Transverse colon (tissue), 4 donors: ENCODE measurements around the gene PAK4. TPM values are rescaled to one million over a fixed set of nuclear protein-coding genes. Genes with fewer than 3 reads are reported as not detected.
"Not testable (repeated sequence)": the region's sequence is repeated elsewhere in the genome, so short reads cannot be mapped to it uniquely, and the experiment has no call there.

Experiments used
- DNase-seq: peaks from one replicate; pipeline ENCODE4 v3.0.0-alpha.2; 2019
- H3K27ac ChIP-seq, 4 donors: fragments of 200-600 bp; sonication (generic); 2 replicates each; pipeline ENCODE4 v1.5.1; 2016 to 2018; ENCODE audit warnings: inconsistent platforms in 4 of 4
- H3K27me3 ChIP-seq: fragments of 200-600 bp; sonication (generic); 2 replicates; pipeline ENCODE4 v1.5.1; 2017; ENCODE audit warnings: inconsistent platforms
- H3K36me3 ChIP-seq, 4 donors: fragments of 200-600 bp; sonication (generic); 2 replicates each; pipeline ENCODE4 v1.5.1; 2017 to 2019; ENCODE audit warnings: inconsistent platforms in 4 of 4
- H3K4me1 ChIP-seq, 4 donors: fragments of 200-600 bp; sonication (generic); 2 replicates each; pipeline ENCODE4 v1.5.1; 2017 to 2020; ENCODE audit warnings: inconsistent platforms in 4 of 4
- H3K4me3 ChIP-seq, 4 donors: fragments of 200-600 bp; sonication (generic); 1 replicate in 1 of 4; 2 replicates in 3 of 4; pipeline versions ENCODE4 v1.5.1 to v1.6.1; 2017 to 2019; ENCODE audit warnings: inconsistent platforms in 4 of 4
- H3K9me3 ChIP-seq, 2 donors: fragments of 200-600 bp; sonication (generic); 2 replicates each; pipeline ENCODE4 v1.5.1; 2017 to 2019; ENCODE audit warnings: inconsistent platforms in 2 of 2
- EP300 ChIP-seq: sonication (generic); formaldehyde crosslinking; IDR thresholded peaks from one replicate; pipeline ENCODE4 v1.6.1; 2017; ENCODE audit warnings: antibody characterized with exemption, low read depth
- POLR2A ChIP-seq: fragments of 450-650 bp; IDR thresholded peaks from one replicate; pipeline ENCODE4 v1.6.1; 2016; ENCODE audit warnings: antibody characterized with exemption, mild to moderate bottlenecking, moderate library complexity
- POLR2AphosphoS5 ChIP-seq, 3 donors: sonication (generic); formaldehyde crosslinking; IDR thresholded peaks; one replicate each; pipeline ENCODE4 v1.6.1; 2016; ENCODE audit warnings: antibody characterized with exemption in 3 of 3
- WGBS, 2 donors: methylation state at CpG; one replicate each; pipeline ENCODE4 v1.1.5; 2018; ENCODE audit warnings: low coverage in 1 of 2; 5-methylcytosine and 5-hydroxymethylcytosine counted together
- in situ Hi-C, 4 donors: fragments of 200-750 bp; cut with MboI; loops; one replicate each; pipeline versions ENCODE4 v1.15.0 to v1.15.1; 2017; ENCODE audit warnings: low sequenced_read_pairs in 3 of 4, low pct_ligation_motif_present in 1 of 4, low pct_unique_long_range_greater_than_20kb in 1 of 4
- intact Hi-C: fragments of 100-400 bp; cut with DNase I; formaldehyde crosslinking; loops from one replicate; pipeline ENCODE4 v1.15.1; 2023; ENCODE audit warnings: low total_unique reads
- total RNA-seq, 4 donors: library from RNA; depleted of rRNA; stranded (reverse); fragments of >200 nt; gene quantifications; one replicate each; pipeline ENCODE4 v1.1.0, GENCODE V29; 2016
- TF ChIP-seq, protein P1 (sequence below), 5 experiments: fragments of 200-600 bp in 3 of 5; fragments of 450-650 bp in 2 of 5; sonication (generic) in 3 of 5; IDR thresholded peaks; 1 replicate in 2 of 5; 2 replicates in 3 of 5; pipeline ENCODE4 v1.5.1; 2016 to 2017; ENCODE audit warnings: antibody characterized with exemption in 5 of 5, inconsistent platforms in 3 of 5, mild to moderate bottlenecking in 2 of 5, moderate library complexity in 1 of 5

The PAK4 gene
- total RNA-seq, 4 donors from 2014 or later = 43.8 to 96.1 (median 63.2) TPM

DNA sequence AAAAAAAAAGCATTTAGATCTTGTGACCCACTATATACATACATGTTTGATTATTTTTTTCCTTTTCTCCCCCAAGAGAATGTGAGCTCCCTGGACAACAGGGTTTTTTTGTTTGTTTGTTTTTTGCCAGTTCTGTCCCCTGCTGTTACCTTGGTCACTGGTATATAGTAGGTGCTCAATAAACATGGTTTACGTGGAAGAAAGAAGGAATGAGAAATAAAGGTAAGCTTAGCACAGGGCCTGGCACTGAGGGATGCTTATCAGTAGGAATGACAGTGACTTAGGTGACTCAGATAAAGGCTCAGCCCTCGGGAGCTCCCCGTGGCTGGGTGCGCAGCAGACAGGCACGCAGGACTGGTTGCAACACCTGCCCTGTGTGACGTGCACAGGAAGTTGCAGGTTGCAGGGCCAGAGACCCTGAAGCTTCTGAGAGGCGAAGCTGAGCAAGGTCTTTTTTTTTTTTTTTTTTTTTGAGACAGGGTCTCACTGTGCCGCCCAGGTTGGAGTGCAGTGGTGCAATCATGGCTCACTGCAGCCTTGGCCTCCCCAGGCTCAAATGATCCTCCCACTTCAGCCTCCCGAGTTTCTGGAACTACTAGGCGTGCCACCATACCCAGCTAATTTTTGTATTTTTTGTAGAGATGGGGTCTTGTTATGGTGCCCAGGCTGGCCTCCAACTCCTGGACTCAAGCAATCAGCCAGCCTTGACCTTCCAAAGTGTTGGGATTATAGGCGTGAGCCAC lies 10.3 kb upstream of the PAK4 start:
- intact Hi-C loops = no loop called here
- H3K4me3 ChIP-seq = no peak overlapping the region

DNA sequence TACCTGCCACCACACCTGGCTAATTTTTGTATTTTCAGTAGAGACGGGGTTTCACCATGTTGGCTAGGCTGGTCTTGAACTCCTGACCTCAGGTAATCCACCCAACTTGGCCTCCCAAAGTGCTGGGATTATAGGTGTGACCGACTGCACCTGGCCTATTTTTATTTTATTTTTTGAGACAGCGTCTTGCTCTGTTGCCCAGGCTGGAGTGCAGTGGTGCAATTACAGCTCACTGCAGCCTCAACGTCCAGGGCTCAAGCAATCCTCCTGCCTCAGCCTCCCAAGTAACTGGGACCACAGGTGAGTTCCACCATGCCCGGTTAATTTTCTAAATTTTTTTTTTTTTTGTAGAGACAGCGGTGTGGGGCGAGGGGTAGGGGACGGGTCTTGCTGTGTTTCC lies 8.6 kb upstream of the PAK4 start:
- H3K4me1 ChIP-seq, H3K9me3 ChIP-seq, H3K36me3 ChIP-seq, H3K27ac ChIP-seq, DNase-seq, H3K4me3 ChIP-seq, intact Hi-C loops: not testable (repeated sequence)
- WGBS, 2 donors = 47 to 71% methylated on average over 2 to 8 of the region's 8 CpGs
- H3K27me3 ChIP-seq = peaks cover 27% of the 10 kb centered on the region
- in situ Hi-C loops = loop anchor here in 3 of 4 donors (10.0 to 25.0 kb wide), 3 partner anchors 68 to 420 kb away; partner anchors contain the start of genes EID2 (in 2 of the 3), EID2B (in 2 of the 3) and LRFN1 (in 1 of the 3)

More for the DNA sequence above, 10.3 kb upstream of the PAK4 start:
- Histone ChIP-seq H3K36me3 (no peaks in the 10 kb centered on the region), H3K27ac (no peak overlapping the region), H3K9me3 (no peaks in the 10 kb centered on the region), H3K27me3 (peaks cover 28% of the 10 kb centered on the region), H3K4me1 (no peaks in the 10 kb centered on the region)
- in situ Hi-C loops = loop anchor here in 3 of 4 donors (10.0 to 25.0 kb wide), 3 partner anchors 70 to 422 kb away; partner anchors contain the start of genes EID2 (in 2 of the 3), EID2B (in 2 of the 3) and LRFN1 (in 1 of the 3)
- TF ChIP-seq POLR2A (no peak), POLR2AphosphoS5 (IDR thresholded peaks at IDR 0.05) (no peak), EP300 (no peak)
- TF ChIP-seq, protein P1, sequence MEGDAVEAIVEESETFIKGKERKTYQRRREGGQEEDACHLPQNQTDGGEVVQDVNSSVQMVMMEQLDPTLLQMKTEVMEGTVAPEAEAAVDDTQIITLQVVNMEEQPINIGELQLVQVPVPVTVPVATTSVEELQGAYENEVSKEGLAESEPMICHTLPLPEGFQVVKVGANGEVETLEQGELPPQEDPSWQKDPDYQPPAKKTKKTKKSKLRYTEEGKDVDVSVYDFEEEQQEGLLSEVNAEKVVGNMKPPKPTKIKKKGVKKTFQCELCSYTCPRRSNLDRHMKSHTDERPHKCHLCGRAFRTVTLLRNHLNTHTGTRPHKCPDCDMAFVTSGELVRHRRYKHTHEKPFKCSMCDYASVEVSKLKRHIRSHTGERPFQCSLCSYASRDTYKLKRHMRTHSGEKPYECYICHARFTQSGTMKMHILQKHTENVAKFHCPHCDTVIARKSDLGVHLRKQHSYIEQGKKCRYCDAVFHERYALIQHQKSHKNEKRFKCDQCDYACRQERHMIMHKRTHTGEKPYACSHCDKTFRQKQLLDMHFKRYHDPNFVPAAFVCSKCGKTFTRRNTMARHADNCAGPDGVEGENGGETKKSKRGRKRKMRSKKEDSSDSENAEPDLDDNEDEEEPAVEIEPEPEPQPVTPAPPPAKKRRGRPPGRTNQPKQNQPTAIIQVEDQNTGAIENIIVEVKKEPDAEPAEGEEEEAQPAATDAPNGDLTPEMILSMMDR (IDR thresholded peaks at IDR 0.05) = no peak
- no peak for DNase-seq
- WGBS, 2 donors = 69 to 77% methylated on average over 8 to 11 of the region's 11 CpGs

DNA sequence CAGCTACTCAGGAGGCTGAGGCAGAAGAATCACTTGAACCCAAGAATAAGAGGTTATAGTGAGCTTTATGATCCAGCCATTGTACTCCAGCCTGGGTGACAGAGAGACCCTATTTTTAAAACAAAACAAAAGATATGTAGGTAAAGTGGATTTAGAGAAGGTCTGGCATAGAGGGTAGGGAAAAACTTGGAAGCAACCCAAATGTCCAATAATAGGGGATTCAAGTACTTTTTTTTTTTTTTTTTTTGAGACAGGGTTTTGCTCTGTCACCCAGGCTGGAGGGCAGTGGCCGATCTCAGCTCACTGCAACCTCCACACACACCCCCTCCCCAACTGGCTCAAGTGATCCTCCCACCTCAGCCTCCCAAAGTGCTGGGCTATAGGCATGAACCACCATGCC lies 5.8 kb upstream of the PAK4 start:
- TF ChIP-seq EP300 = no peak
- 76% methylated on average over 1 of the region's 1 CpG; no CpG with 5 or more reads in 1 of the 2 donors for WGBS, 2 donors
- H3K36me3 ChIP-seq = no peaks in the 10 kb centered on the region
- H3K9me3 ChIP-seq = no peaks in the 10 kb centered on the region
- intact Hi-C loops (loop anchor here (5.0 kb wide), 1 partner anchor 207 kb away; no protein-coding TSS in a partner anchor), in situ Hi-C loops (loop anchor here (5.0 to 25.0 kb wide), 6 partner anchors 62 to 417 kb away; partner anchors contain the start of genes EID2 (in 2 of the 4), EID2B (in 2 of the 4), GMFG (in 1 of the 4) and LRFN1 (in 1 of the 4))
- H3K4me3 ChIP-seq = no peak overlapping the region
- peaks cover 18% of the 10 kb centered on the region for H3K27me3 ChIP-seq
- H3K4me1 ChIP-seq = peaks cover 0 to 7% (median 3%) of the 10 kb centered on the region in 4 donors
- DNase-seq = no peak
- H3K27ac ChIP-seq = no peak overlapping the region

GRCh38 chr19:39122934-39123731 lies 2.5 kb upstream of the PAK4 start:
- WGBS, 2 donors = 43 to 62% methylated on average over 4 to 18 of the region's 18 CpGs
- no peaks in the 10 kb centered on the region for H3K36me3 ChIP-seq
- peaks cover 18% of the 10 kb centered on the region for H3K27me3 ChIP-seq
- H3K4me3 ChIP-seq = no peak overlapping the region
- intact Hi-C loops = loop anchor here (2.0 to 5.0 kb wide), 2 partner anchors 64 to 204 kb away; no protein-coding TSS in a partner anchor
- in situ Hi-C loops = loop anchor here (5.0 to 25.0 kb wide), 4 partner anchors 59 to 414 kb away; partner anchors contain the start of genes EID2 (in 2 of the 4), EID2B (in 2 of the 4) and GMFG (in 1 of the 4)
- DNase-seq = no peak
- H3K4me1 ChIP-seq = peaks cover 6 to 30% (median 21%) of the 10 kb centered on the region in 4 donors
- TF ChIP-seq POLR2AphosphoS5 (IDR thresholded peaks at IDR 0.05) = no peak
- no peaks in the 10 kb centered on the region for H3K9me3 ChIP-seq
- no peak overlapping the region for H3K27ac ChIP-seq

GRCh38 chr19:39124136-39124764 lies 1.3 kb upstream of the PAK4 start:
- Histone ChIP-seq H3K27ac (no peak overlapping the region), H3K9me3 (no peaks in the 10 kb centered on the region), H3K36me3 (no peaks in the 10 kb centered on the region), H3K27me3 (peaks cover 18% of the 10 kb centered on the region), H3K4me1 (peaks cover 16 to 42% (median 32%) of the 10 kb centered on the region in 4 donors), H3K4me3 (no peak overlapping the region)
- in situ Hi-C loops (loop anchor here (5.0 to 25.0 kb wide), 4 partner anchors 58 to 413 kb away; partner anchors contain the start of genes EID2 (in 2 of the 4), EID2B (in 2 of the 4) and GMFG (in 1 of the 4)), intact Hi-C loops (loop anchor here (5.0 kb wide), 1 partner anchor 203 kb away; no protein-coding TSS in a partner anchor)
- no peak for TF ChIP-seq POLR2AphosphoS5 (IDR thresholded peaks at IDR 0.05)
- no peak for TF ChIP-seq POLR2A
- TF ChIP-seq, protein P1 (IDR thresholded peaks at IDR 0.05) = no peak
- no peak for TF ChIP-seq EP300
- no peak for DNase-seq
- 81 to 82% methylated on average over 7 of the region's 7 CpGs for WGBS, 2 donors
